Smooth muscle cell (in vitro differentiated cells): ENCODE results near the gene DVL1. TPM values are rescaled to one million over a fixed set of nuclear protein-coding genes. Genes with fewer than 3 reads are reported as not detected.

Source experiments
- DNase-seq: peaks from one replicate; lab custom pipeline; 2025; ENCODE audit not compliant: unreplicated experiment; lab: John Stamatoyannopoulos, UW
- H2AFZ ChIP-seq: fragments of 200-600 bp; sonication (generic); 2 replicates; pipeline ENCODE4 v1.6.0; 2016; ENCODE audit warnings: antibody characterized with exemption, low read depth, mild to moderate bottlenecking
- H3F3A ChIP-seq: fragments of 200-600 bp; sonication (generic); 2 replicates; pipeline ENCODE4 v1.6.0; 2017; ENCODE audit warnings: antibody characterized with exemption, low read depth
- H3K27ac ChIP-seq: fragments of 200-600 bp; sonication (generic); 2 replicates; pipeline ENCODE4 v1.5.1; 2016; ENCODE audit warnings: low read depth, mild to moderate bottlenecking
- H3K27me3 ChIP-seq: fragments of 200-600 bp; sonication (generic); 2 replicates; pipeline ENCODE4 v1.6.1; 2016; ENCODE audit warnings: low read depth, mild to moderate bottlenecking
- H3K36me3 ChIP-seq: fragments of 200-600 bp; sonication (generic); 2 replicates; pipeline ENCODE4 v1.5.1; 2016; ENCODE audit warnings: low read depth
- H3K4me1 ChIP-seq: fragments of 200-600 bp; sonication (generic); 2 replicates; pipeline ENCODE4 v1.5.1; 2016; ENCODE audit warnings: low read depth
- H3K4me2 ChIP-seq: fragments of 200-600 bp; sonication (generic); 2 replicates; pipeline ENCODE4 v1.6.0; 2016; ENCODE audit warnings: mild to moderate bottlenecking
- H3K4me3 ChIP-seq: fragments of 200-600 bp; sonication (generic); 2 replicates; pipeline ENCODE4 v1.5.1; 2016; ENCODE audit warnings: mild to moderate bottlenecking
- H3K79me2 ChIP-seq: fragments of 200-600 bp; sonication (generic); 2 replicates; pipeline ENCODE4 v1.6.0; 2016; ENCODE audit warnings: low read depth, mild to moderate bottlenecking
- H3K9ac ChIP-seq: fragments of 200-600 bp; sonication (generic); 2 replicates; pipeline ENCODE4 v1.6.0; 2016; ENCODE audit warnings: low read depth
- H3K9me3 ChIP-seq: fragments of 200-600 bp; sonication (generic); replicated peaks from 2 replicates; pipeline ENCODE4 v1.5.1; 2016; ENCODE audit warnings: low read depth
- H4K20me1 ChIP-seq: fragments of 200-600 bp; sonication (generic); 2 replicates; pipeline ENCODE4 v1.6.0; 2016; ENCODE audit warnings: low read depth
- WGBS: methylation state at CpG from one replicate; pipeline ENCODE4 v1.1.7; 2016; ENCODE audit warnings: low lambda C conversion rate; 5-methylcytosine and 5-hydroxymethylcytosine counted together
- polyA plus RNA-seq: library from polyadenylated mRNA; unstranded; fragments of >200 nt; fragmentation: Nextera tagmentation; extraction: Ambion mirVana; gene quantifications from 2 replicates; pipeline ENCODE4 v1.2.1, GENCODE V29; 2016
- total RNA-seq: library from RNA; depleted of rRNA; stranded (reverse); fragments of >200 nt; gene quantifications from 2 replicates; pipeline ENCODE4 v1.2.3, GENCODE V29; 2014
- TF ChIP-seq, protein P1 (sequence below): fragments of 200-600 bp; sonication (generic); IDR thresholded peaks from 2 replicates; pipeline ENCODE4 v1.5.1; 2017; ENCODE audit warnings: borderline replicate concordance, mild to moderate bottlenecking, antibody characterized with exemption; ENCODE audit not compliant: insufficient read depth, poor library complexity, severe bottlenecking

Gene DVL1
- total and polyA plus RNA-seq, 2 experiments from 2014 or later, result 28.5 to 28.7 TPM

DNA sequence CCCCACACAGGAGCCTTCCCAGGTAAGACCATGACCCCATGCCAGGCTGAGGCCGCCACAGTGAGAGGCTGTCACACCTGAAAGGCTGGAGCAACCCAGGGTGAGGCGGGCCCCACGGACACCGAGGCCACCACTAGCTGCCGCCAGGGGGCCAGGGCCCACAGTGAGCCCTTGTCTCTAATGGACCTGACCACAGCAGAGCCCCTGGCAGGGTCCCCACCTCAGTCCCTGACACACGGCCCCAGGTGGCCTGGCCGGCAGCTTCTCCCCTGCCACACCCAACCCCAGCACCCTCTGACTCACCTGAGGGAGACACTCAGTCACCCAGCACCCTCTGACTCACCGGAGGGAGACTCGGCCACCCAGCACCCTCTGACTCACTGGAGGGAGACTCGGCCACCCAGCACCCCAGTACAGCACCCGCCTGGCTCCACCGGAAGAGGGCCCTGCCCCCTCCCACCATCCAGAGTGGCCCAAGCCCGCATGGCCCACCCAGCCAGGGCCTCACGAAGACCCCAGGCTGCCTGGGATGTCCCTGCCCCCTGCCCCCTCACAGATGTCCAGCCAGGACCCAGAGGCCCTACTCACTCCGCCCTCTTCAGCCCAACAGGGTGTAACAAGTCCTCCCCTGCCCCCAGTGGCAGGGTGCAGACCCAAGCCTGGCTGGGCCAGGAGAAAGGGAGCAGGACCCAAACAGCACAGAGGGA lies 4.4 kb downstream of the DVL1 start:
- peaks cover 83% of the 10 kb centered on the region for H4K20me1 ChIP-seq
- H3K27ac ChIP-seq, result peak overlapping the region; percentile 77
- H3K9ac ChIP-seq, result peak overlapping the region; percentile 47
- no peaks in the 10 kb centered on the region for H3K9me3 ChIP-seq
- peaks cover 12% of the 10 kb centered on the region for H3K4me1 ChIP-seq
- 63% methylated on average over 9 of the region's 15 CpGs for WGBS
- H3K79me2 ChIP-seq, result peaks cover 57% of the 10 kb centered on the region
- H3F3A ChIP-seq, result no peaks in the 10 kb centered on the region
- no peaks in the 10 kb centered on the region for H3K36me3 ChIP-seq
- H2AFZ ChIP-seq, result no peak overlapping the region
- no peak for DNase-seq
- no peak overlapping the region for H3K4me3 ChIP-seq
- H3K27me3 ChIP-seq, result no peaks in the 10 kb centered on the region
- no peak overlapping the region for H3K4me2 ChIP-seq
- TF ChIP-seq, protein P1, sequence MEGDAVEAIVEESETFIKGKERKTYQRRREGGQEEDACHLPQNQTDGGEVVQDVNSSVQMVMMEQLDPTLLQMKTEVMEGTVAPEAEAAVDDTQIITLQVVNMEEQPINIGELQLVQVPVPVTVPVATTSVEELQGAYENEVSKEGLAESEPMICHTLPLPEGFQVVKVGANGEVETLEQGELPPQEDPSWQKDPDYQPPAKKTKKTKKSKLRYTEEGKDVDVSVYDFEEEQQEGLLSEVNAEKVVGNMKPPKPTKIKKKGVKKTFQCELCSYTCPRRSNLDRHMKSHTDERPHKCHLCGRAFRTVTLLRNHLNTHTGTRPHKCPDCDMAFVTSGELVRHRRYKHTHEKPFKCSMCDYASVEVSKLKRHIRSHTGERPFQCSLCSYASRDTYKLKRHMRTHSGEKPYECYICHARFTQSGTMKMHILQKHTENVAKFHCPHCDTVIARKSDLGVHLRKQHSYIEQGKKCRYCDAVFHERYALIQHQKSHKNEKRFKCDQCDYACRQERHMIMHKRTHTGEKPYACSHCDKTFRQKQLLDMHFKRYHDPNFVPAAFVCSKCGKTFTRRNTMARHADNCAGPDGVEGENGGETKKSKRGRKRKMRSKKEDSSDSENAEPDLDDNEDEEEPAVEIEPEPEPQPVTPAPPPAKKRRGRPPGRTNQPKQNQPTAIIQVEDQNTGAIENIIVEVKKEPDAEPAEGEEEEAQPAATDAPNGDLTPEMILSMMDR, result peak; percentile 50

DNA sequence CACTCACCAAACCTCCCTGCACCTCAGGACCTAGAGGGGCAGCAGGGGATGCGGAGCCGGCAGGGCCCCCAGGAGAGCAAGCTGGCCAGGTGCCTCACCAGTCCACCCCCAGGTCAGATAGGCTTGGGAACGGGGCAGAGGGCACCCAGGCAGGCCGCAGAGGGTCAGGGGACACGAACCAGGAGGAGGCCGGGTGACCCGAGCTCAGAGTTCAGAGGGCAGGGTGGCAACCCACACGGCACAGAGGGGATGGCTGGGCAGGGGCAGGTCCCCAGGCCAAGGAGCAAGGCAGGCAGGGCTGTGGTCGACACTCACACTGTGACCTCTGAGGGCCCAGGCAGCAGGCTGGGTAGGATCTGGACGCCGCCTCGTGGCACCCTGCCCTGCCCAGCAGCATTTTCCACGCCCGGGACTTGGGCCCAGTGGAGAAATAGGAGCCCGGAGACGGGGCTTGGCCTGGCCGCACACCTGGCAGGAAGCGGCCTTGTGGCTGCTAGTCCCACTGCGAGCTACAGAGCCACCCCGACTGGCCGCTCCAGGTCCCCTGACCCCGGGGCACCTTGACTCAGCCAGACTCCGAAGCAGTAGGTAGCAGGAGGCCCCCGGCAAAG lies 5.3 kb downstream of the DVL1 start:
- peaks cover 12% of the 10 kb centered on the region for H3K4me1 ChIP-seq
- DNase-seq, result no peak
- TF ChIP-seq, protein P1, result no peak
- WGBS, result 91% methylated on average over 24 of the region's 24 CpGs
- no peak overlapping the region for H3K4me3 ChIP-seq
- peaks cover 83% of the 10 kb centered on the region for H4K20me1 ChIP-seq
- H3K9me3 ChIP-seq, result no peaks in the 10 kb centered on the region
- H3K79me2 ChIP-seq, result peaks cover 57% of the 10 kb centered on the region
- no peaks in the 10 kb centered on the region for H3K27me3 ChIP-seq
- H2AFZ ChIP-seq, result no peak overlapping the region
- H3K4me2 ChIP-seq, result no peak overlapping the region
- H3K27ac ChIP-seq, result peak overlapping the region; percentile 77
- H3K36me3 ChIP-seq, result no peaks in the 10 kb centered on the region
- no peaks in the 10 kb centered on the region for H3F3A ChIP-seq
- peak overlapping the region; percentile 43 for H3K9ac ChIP-seq

DNA sequence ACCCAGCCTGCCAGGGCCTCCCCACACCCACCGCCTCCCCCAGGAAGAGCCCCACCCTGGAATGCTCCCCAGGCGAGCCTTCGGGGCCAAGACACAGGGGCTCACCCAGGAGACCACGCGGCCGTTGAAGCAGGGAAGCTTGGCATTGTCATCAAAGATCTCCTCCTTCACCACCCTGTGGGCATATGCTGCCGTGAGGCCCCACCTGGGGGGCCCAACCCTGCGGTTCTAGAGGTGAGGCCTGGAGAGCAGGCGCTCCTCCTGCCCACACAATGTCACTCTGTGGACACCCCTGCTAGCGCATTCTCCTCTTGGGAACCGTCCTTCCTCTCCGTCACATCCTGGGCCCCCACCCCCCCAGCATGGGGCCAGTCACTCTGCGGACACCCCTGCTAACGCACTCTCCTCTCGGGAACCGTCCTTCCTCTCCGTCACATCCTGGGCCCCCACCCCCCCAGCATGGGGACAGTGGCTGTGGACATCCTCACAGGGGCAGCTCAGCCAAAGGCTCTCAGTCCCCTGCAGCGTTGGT lies 6.6 kb downstream of the DVL1 start:
- WGBS, result 95% methylated on average over 18 of the region's 18 CpGs
- TF ChIP-seq, protein P1, result no peak
- H3K9ac ChIP-seq, result no peak overlapping the region
- H3K9me3 ChIP-seq, result no peaks in the 10 kb centered on the region
- H3K27ac ChIP-seq, result no peak overlapping the region
- no peak overlapping the region for H3K4me3 ChIP-seq
- H2AFZ ChIP-seq, result no peak overlapping the region
- H3K79me2 ChIP-seq, result peaks cover 44% of the 10 kb centered on the region
- peaks cover 4% of the 10 kb centered on the region for H3K4me1 ChIP-seq
- H3K27me3 ChIP-seq, result no peaks in the 10 kb centered on the region
- no peaks in the 10 kb centered on the region for H3K36me3 ChIP-seq
- no peaks in the 10 kb centered on the region for H3F3A ChIP-seq
- no peak for DNase-seq
- H3K4me2 ChIP-seq, result no peak overlapping the region
- H4K20me1 ChIP-seq, result peaks cover 74% of the 10 kb centered on the region
